Fibroblast of mammary gland (primary cell): Measurements from ENCODE around the gene SAMD8.
"Not testable (repeated sequence)": the region's sequence is repeated elsewhere in the genome, so short reads cannot be mapped to it uniquely, and the experiment has no call there.

Experiments used
- DNase-seq: peaks from one replicate; pipeline ENCODE4 v3.0.0-alpha.2; 2010; ENCODE audit warnings: low read depth
- H3K4me3 ChIP-seq: 2 replicates; pipeline ENCODE4 v1.5.1; 2011; ENCODE audit warnings: low read depth, mild to moderate bottlenecking, low read length, moderate library complexity; ENCODE audit not compliant: control insufficient read depth
- CTCF ChIP-seq: conservative IDR thresholded peaks from 2 replicates; pipeline ENCODE4 v1.5.1; 2011; ENCODE audit warnings: low read depth, low read length, inconsistent platforms; ENCODE audit not compliant: control insufficient read depth, insufficient read depth

SAMD8 gene

GRCh38 chr10:75106242-75106641 is 5.2 kb upstream of the SAMD8 start:
- H3K4me3 ChIP-seq: no peak overlapping the region
- TF ChIP-seq CTCF: no peak
- DNase-seq: no peak

GRCh38 chr10:75106891-75107290 is 4.6 kb upstream of the SAMD8 start:
- H3K4me3 ChIP-seq, DNase-seq: not testable (repeated sequence)

DNA sequence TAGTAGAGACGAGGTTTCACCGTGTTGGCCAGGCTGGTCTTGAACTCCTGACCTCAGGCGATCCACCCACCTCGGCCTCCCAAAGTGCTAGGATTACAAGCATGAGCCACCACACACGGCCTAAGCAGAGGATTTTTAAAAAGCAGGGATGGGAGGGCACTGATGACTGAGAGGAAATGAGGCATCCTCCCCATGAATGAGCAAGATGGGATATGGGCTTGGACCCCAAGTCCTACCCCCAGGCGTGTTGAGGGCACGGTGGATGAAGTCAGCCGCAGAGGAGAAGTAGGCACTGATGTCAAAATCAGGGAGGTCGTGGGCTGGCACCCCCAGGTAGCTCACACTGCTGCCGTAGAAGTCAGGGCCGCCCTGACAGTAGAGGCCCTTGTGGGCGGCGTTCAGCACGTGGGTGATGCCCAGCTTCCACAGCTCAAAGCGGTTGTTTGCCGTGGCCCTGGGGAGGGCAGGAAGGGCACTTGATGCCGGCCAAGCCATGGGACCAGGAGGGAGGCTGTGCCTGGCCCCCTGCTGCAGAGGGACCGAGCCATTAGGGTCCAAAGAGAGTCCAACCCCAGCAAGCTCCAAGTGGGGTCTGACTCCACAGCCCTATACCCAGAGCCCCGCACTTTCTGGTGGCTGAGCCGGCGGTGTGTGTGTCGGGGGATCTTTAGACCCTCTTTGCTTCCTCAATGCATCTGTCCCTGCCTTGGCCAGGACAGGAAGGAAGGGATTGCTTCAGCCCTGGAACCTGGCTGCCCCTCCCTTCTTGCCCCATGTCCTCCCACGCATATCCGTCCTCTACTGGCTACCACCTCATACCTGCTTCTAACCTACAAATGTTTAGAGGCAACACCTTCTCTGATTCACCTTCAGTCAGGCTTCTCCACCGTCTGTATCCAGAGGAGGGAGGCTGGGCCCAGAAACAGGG is 3.4 kb upstream of the SAMD8 start:
- no peak overlapping the region for H3K4me3 ChIP-seq
- no peak for TF ChIP-seq CTCF
- DNase-seq: no peak

GRCh38 chr10:75108684-75109458 is 2.6 kb upstream of the SAMD8 start:
- peak; percentile 56 for TF ChIP-seq CTCF
- DNase-seq: no peak
- H3K4me3 ChIP-seq: no peak overlapping the region

- H3K4me3 ChIP-seq: no peak overlapping the region
- TF ChIP-seq CTCF: no peak
- no peak for DNase-seq
Measured at GRCh38 chr10:75109459-75109778, 2.0 kb upstream of the SAMD8 start.

DNA sequence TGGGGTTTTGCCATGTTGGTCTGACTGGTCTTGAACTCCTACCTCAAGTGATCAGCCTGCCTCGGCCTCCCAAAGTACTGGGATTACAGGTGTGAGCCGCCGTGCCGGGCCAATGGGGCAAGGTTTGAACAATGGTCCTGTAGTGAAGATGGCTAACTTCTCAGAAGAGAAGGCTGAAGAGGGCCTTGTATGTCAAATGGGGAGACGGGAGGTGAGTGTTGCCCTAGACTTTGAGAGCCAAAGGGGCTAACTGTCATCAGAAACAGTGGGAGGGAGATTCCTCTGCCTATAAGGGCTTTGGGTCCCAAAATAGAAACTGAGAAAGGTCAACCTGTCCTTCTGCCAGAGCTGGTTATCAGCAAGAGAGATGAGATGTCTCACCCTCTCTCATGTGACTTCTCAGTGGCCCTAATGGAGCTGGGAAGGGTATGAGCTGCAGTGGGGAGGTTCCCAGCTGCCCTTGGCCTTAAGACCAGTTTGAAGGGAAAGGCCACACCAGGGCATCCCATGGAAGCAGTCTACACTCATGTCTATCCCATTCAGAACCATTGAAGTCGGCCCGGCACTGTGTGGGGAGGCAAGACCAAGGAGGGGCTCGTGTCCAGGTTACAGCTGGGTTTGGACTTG is 1.3 kb upstream of the SAMD8 start:
- no peak overlapping the region for H3K4me3 ChIP-seq
- no peak for TF ChIP-seq CTCF
- no peak for DNase-seq
